ENCODE results near the gene HOXA4. TPM values are rescaled to one million over a fixed set of nuclear protein-coding genes. Genes with fewer than 3 reads are reported as not detected.

HOXA4 gene
- total and polyA plus RNA-seq, 10 of the 15 experiments (the other 5 are each of a cell fraction or from before 2014, with no cell fraction given), result 0.07 TPM; not detected in 9

- TF ChIP-seq IRF5 (IDR thresholded peaks at IDR 0.05; ENCODE audit: borderline replicate concordance) (no peak), STAT1 (conservative IDR thresholded peaks at IDR 0.05) (no peak), YY1 (IDR thresholded peaks at IDR 0.05; ENCODE audit: low read depth, low read length) (no peak)
- TF ChIP-seq, protein P1, sequence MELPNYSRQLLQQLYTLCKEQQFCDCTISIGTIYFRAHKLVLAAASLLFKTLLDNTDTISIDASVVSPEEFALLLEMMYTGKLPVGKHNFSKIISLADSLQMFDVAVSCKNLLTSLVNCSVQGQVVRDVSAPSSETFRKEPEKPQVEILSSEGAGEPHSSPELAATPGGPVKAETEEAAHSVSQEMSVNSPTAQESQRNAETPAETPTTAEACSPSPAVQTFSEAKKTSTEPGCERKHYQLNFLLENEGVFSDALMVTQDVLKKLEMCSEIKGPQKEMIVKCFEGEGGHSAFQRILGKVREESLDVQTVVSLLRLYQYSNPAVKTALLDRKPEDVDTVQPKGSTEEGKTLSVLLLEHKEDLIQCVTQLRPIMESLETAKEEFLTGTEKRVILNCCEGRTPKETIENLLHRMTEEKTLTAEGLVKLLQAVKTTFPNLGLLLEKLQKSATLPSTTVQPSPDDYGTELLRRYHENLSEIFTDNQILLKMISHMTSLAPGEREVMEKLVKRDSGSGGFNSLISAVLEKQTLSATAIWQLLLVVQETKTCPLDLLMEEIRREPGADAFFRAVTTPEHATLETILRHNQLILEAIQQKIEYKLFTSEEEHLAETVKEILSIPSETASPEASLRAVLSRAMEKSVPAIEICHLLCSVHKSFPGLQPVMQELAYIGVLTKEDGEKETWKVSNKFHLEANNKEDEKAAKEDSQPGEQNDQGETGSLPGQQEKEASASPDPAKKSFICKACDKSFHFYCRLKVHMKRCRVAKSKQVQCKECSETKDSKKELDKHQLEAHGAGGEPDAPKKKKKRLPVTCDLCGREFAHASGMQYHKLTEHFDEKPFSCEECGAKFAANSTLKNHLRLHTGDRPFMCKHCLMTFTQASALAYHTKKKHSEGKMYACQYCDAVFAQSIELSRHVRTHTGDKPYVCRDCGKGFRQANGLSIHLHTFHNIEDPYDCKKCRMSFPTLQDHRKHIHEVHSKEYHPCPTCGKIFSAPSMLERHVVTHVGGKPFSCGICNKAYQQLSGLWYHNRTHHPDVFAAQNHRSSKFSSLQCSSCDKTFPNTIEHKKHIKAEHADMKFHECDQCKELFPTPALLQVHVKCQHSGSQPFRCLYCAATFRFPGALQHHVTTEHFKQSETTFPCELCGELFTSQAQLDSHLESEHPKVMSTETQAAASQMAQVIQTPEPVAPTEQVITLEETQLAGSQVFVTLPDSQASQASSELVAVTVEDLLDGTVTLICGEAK (IDR thresholded peaks at IDR 0.05; ENCODE audit: borderline replicate concordance), result no peak
These were observed 22.0 kb downstream of the HOXA4 start (continued) for GRCh38 chr7:27108390-27109127.
